ENCODE measurements around the gene TMEM53.

The TMEM53 gene

GRCh38 chr1:44685881-44686280 lies 11.6 kb upstream of the TMEM53 start:
- DNase-seq (ENCODE audit: low spot score) = no peak
- no peak for TF ChIP-seq CTCF (IDR thresholded peaks at IDR 0.05; ENCODE audit: extremely low read depth, missing control alignments)

DNA sequence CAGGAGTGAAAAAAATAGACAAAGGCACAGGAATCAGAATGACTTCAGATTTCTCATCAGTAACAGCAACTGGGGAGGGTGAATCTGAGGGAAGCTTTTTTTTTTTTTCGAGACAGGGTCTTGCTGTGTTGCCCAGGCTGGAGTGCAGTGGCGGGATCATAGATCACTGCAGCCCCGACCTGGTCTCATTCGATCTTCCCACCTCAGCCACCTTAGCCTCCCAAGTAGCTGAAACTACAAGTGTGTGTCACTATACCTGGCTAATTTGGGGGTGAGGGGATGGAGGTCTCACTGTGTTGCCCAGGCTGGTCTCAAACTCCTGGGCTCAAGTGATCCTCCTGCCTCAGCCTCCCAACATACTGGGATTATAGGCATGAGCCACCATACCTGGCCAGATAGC lies 10.9 kb upstream of the TMEM53 start:
- DNase-seq (ENCODE audit: low spot score) = no peak
- TF ChIP-seq CTCF (IDR thresholded peaks at IDR 0.05; ENCODE audit: extremely low read depth, missing control alignments) = no peak

GRCh38 chr1:44684525-44684924 lies 10.2 kb upstream of the TMEM53 start:
- TF ChIP-seq CTCF (IDR thresholded peaks at IDR 0.05; ENCODE audit: extremely low read depth, missing control alignments) = no peak
- DNase-seq (ENCODE audit: low spot score) = peak; percentile 59

GRCh38 chr1:44682883-44683265 lies 8.6 kb upstream of the TMEM53 start:
- no peak for TF ChIP-seq CTCF (IDR thresholded peaks at IDR 0.05; ENCODE audit: extremely low read depth, missing control alignments)
- no peak for DNase-seq (ENCODE audit: low spot score)

DNA sequence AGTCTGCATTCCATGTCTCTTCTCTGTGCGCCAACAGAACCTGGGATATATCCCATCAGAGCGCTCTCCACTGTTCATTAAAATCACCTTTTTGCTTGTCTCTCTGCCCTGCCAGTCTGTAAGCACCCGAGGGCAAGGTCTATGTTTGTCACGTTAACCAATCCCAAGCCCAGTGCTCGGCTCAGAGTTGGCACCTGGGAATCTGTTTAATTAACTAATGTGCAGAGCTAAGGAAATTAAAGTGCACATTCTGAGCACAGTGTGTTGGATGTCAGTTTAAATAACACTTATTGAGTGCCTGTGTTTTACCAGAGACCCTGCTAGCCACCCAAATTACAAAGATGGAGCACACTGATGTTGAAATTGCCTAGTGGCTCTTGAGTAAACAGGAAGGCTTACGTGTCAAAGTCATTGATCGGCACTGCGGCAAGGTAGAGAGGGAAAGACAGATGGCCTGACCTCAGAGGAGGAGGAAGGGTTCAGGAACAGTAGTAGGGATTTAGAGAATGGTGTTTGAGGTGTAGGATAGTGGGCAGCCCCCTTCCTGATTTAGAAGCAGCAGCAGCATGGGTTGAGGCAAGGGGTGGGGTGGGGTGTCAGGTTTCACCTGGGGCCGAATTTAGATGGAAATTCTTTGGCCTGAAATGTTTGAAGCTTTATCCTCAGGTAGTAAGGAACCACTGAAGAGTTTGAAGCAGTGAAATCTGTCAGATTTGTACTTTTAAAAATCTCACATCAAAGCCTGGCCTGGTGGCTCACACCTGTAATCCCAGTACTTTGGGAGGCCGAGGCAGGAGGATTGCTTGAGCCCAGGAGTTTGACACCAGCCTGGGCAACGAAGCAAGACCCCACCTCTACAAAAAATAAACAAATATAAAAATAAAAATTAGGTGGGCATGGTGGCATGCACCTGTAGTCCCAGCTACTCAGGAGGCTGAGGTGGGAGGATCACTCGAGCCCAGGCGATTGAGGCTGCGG lies 7.9 kb upstream of the TMEM53 start:
- no peak for DNase-seq (ENCODE audit: low spot score)
- no peak for TF ChIP-seq CTCF (IDR thresholded peaks at IDR 0.05; ENCODE audit: extremely low read depth, missing control alignments)

GRCh38 chr1:44679468-44679867 lies 5.2 kb upstream of the TMEM53 start:
- no peak for DNase-seq (ENCODE audit: low spot score)
- no peak for TF ChIP-seq CTCF (IDR thresholded peaks at IDR 0.05; ENCODE audit: extremely low read depth, missing control alignments)

DNA sequence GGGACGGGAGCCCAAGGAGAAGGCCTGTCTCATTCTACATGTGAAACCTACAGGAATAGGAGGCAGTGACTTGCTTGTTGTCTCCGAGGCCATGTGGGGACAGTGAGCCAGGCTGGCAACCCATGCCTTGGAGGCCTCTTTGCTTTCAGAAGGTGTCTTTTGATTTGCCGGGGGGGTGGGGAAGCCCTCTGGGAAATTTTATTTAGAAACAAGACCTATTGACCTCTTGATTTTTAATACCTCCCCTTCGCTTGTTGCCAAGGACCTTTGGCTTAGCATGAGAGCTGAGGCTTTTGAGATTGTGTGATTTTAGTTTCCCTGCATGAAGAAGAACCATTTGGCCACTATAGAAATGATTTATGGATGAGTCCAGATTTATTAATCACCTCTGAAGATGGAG lies 4.3 kb upstream of the TMEM53 start:
- no peak for TF ChIP-seq CTCF (IDR thresholded peaks at IDR 0.05; ENCODE audit: extremely low read depth, missing control alignments)
- DNase-seq (ENCODE audit: low spot score) = no peak
